Endothelial cell of umbilical vein (primary cell): ENCODE measurements around the gene BAG3. TPM values are rescaled to one million over a fixed set of nuclear protein-coding genes. Genes with fewer than 3 reads are reported as not detected.

Source experiments
- BruUV-seq: library from RNA; stranded (reverse); fragments of 400-500 nt; replicated peaks from 2 replicates; lab custom pipeline; 2021; lab: Mats Ljungman, UMichigan
- CTCF ChIA-PET: fragments of 300-600, 350-600 bp; sonication (Branson Sonifier 250); formaldehyde crosslinking; loops from one replicate; lab custom pipeline; 2021; ENCODE audit warnings: antibody characterized with exemption, inconsistent platforms; lab: Charles Lee
- POLR2A ChIA-PET: fragments of 300-600, 350-600 bp; sonication (Branson Sonifier 250); formaldehyde crosslinking; loops from one replicate; lab custom pipeline; 2021; ENCODE audit warnings: antibody characterized with exemption, inconsistent platforms; lab: Charles Lee
- DNase-seq: peaks from one replicate; pipeline ENCODE4 v3.0.0-alpha.2; 2011; ENCODE audit warnings: low read depth, low spot score
- FAIRE-seq: peaks from 2 replicates; lab custom pipeline; 2011; peaks lifted over from hg19 to GRCh38; lab: Jason Lieb, UNC
- H2AFZ ChIP-seq: 2 replicates; pipeline ENCODE4 v1.6.0; 2012; ENCODE audit warnings: low read depth, low read length, control low read depth, inconsistent platforms
- H3K27ac ChIP-seq: 2 replicates; pipeline ENCODE4 v1.5.1; 2011; ENCODE audit warnings: low read depth, mild to moderate bottlenecking, control low read depth, low read length, moderate library complexity; ENCODE audit not compliant: insufficient read depth
- H3K27me3 ChIP-seq, 2 experiments: 2 replicates each; pipeline versions ENCODE4 v1.6.0 to v1.6.1; 2011; ENCODE audit warnings: low read length in 2 of 2, mixed read lengths in 1 of 2; ENCODE audit not compliant: control insufficient read depth in 2 of 2, insufficient read depth in 2 of 2
- H3K36me3 ChIP-seq, 2 experiments: 2 replicates in 1 of 2; 3 replicates in 1 of 2; pipeline ENCODE4 v1.5.1; 2011; ENCODE audit warnings: low read length in 2 of 2, mild to moderate bottlenecking in 1 of 2, moderate library complexity in 1 of 2; ENCODE audit not compliant: control insufficient read depth in 2 of 2, insufficient read depth in 2 of 2; ENCODE audit errors: extremely low read depth in 1 of 2
- H3K4me1 ChIP-seq: 3 replicates; pipeline ENCODE4 v1.5.1; 2011; ENCODE audit warnings: mild to moderate bottlenecking, low read length; ENCODE audit not compliant: control insufficient read depth, insufficient read depth; ENCODE audit errors: extremely low read depth
- H3K4me2 ChIP-seq: 2 replicates; pipeline ENCODE4 v1.6.1; 2011; ENCODE audit warnings: low read length, control low read depth, mixed read lengths; ENCODE audit not compliant: insufficient read depth
- H3K4me3 ChIP-seq, 3 experiments: fragments of 200-600 bp in 1 of 3; sonication (generic), shearing (Covaris generic) in 1 of 3; replicated peaks in 1 of 3; 2 replicates each; pipeline ENCODE4 v1.5.1; 2011 to 2016; ENCODE audit warnings: control low read depth in 3 of 3, low read length in 3 of 3, mild to moderate bottlenecking in 2 of 3, inconsistent platforms in 1 of 3, low read depth in 1 of 3, moderate library complexity in 1 of 3; ENCODE audit not compliant: insufficient read depth in 1 of 3
- H3K79me2 ChIP-seq: 2 replicates; pipeline ENCODE4 v1.6.0; 2012; ENCODE audit warnings: low read length, inconsistent platforms; ENCODE audit not compliant: control insufficient read depth, insufficient read depth
- H3K9ac ChIP-seq: replicated peaks from 2 replicates; pipeline ENCODE3; 2011; ENCODE audit warnings: low read length, control low read depth; ENCODE audit not compliant: insufficient read depth; ENCODE audit errors: extremely low read depth
- H3K9me1 ChIP-seq: replicated peaks from 3 replicates; pipeline ENCODE4 v1.6.0; 2011; ENCODE audit warnings: mild to moderate bottlenecking, low read length; ENCODE audit not compliant: control insufficient read depth, insufficient read depth; ENCODE audit errors: extremely low read depth
- H3K9me3 ChIP-seq: replicated peaks from 2 replicates; pipeline ENCODE4 v1.5.1; 2012; ENCODE audit warnings: low read length, inconsistent platforms; ENCODE audit not compliant: control insufficient read depth, insufficient read depth
- H4K20me1 ChIP-seq: replicated peaks from 2 replicates; pipeline ENCODE3; 2011; ENCODE audit warnings: mild to moderate bottlenecking, low read length; ENCODE audit not compliant: control insufficient read depth, insufficient read depth; ENCODE audit errors: extremely low read depth
- CTCF ChIP-seq, 2 donors: IDR thresholded peaks; 1 replicate in 1 of 2; 2 replicates in 1 of 2; pipeline ENCODE4 v1.5.1; 2011; ENCODE audit warnings: low read length in 2 of 2, mild to moderate bottlenecking in 2 of 2, moderate library complexity in 2 of 2, control low read depth in 1 of 2, inconsistent platforms in 1 of 2, low read depth in 1 of 2; ENCODE audit not compliant: insufficient read depth in 1 of 2; ENCODE audit errors: extremely low read depth in 1 of 2
- EZH2 ChIP-seq: IDR thresholded peaks from 2 replicates; pipeline ENCODE4 v1.6.1; 2012; ENCODE audit warnings: borderline replicate concordance, low read depth, mild to moderate bottlenecking, moderate library complexity, low read length, inconsistent platforms; ENCODE audit not compliant: severe bottlenecking
- FOS ChIP-seq: IDR thresholded peaks from 2 replicates; pipeline ENCODE4 v1.6.1; 2011; ENCODE audit warnings: mild to moderate bottlenecking, low read length, moderate library complexity, borderline replicate concordance; ENCODE audit not compliant: insufficient read depth
- GATA2 ChIP-seq: IDR thresholded peaks from 2 replicates; pipeline ENCODE4 v1.7.0; 2011; ENCODE audit warnings: low read depth, mild to moderate bottlenecking, moderate library complexity, mixed read lengths, low read length; ENCODE audit not compliant: insufficient read length, insufficient read depth
- JUN ChIP-seq: IDR thresholded peaks from 2 replicates; pipeline ENCODE4 v1.6.1; 2011; ENCODE audit warnings: borderline replicate concordance, low read depth; ENCODE audit not compliant: insufficient read length, insufficient read depth
- MAX ChIP-seq: IDR thresholded peaks from 2 replicates; pipeline ENCODE4 v1.6.1; 2011; ENCODE audit not compliant: insufficient read depth, insufficient read length
- MYC ChIP-seq: IDR thresholded peaks from one replicate; pipeline ENCODE4 v1.6.1; 2011; ENCODE audit warnings: mild to moderate bottlenecking, low read depth, low read length
- POLR2A ChIP-seq: IDR thresholded peaks from 2 replicates; pipeline ENCODE4 v1.6.1; 2012; ENCODE audit warnings: low read depth, mild to moderate bottlenecking, control low read depth, low read length
- POLR2AphosphoS5 ChIP-seq: IDR thresholded peaks from 2 replicates; pipeline ENCODE4 v1.6.1; 2012; ENCODE audit warnings: low read depth, mild to moderate bottlenecking, control low read depth, low read length, moderate library complexity; ENCODE audit not compliant: insufficient read depth
- dilution Hi-C: fragments of 300-500 bp; cut with MboI; formaldehyde crosslinking; loops from one replicate; pipeline ENCODE4 v1.15.0; 2019; ENCODE audit warnings: low sequenced_read_pairs; ENCODE audit not compliant: extremely low pct_ligation_motif_present
- intact Hi-C: fragments of 100-400 bp; cut with micrococcal nuclease; formaldehyde crosslinking; loops from one replicate; pipeline ENCODE4 v1.10.0; 2022
- polyA plus RNA-seq, 4 experiments: library from polyadenylated mRNA; depleted of rRNA in 3 of 4; stranded (reverse) in 3 of 4; unstranded in 1 of 4; fragments of >200 nt; gene quantifications; 2 replicates each; pipeline versions ENCODE4 v1.2.1 to v1.2.3, GENCODE V29; 2011 to 2012; ENCODE audit warnings: missing spikeins in 1 of 4
- total RNA-seq: library from RNA; stranded (reverse); gene quantifications from 2 replicates; pipeline ENCODE4 v1.2.3, GENCODE V29; 2021

BAG3 gene
- total and polyA plus RNA-seq, 2 donors (not counting 3 experiments of a cell fraction or from before 2014, with no cell fraction given) = 25.2 to 66.7 TPM

- no peaks in the 10 kb centered on the region for H3K9me3 ChIP-seq
- POLR2A ChIA-PET = no interaction called here
- no peak overlapping the region for H3K4me3 ChIP-seq
- peaks cover 3% of the 10 kb centered on the region for H4K20me1 ChIP-seq
- dilution Hi-C loops = no loop called here
- no peak overlapping the region for H3K4me2 ChIP-seq
- H3K27me3 ChIP-seq = no peaks in the 10 kb centered on the region
- FAIRE-seq = no peak
- BruUV-seq = no TSS peak
- DNase-seq = no peak
- H3K9me1 ChIP-seq = no peaks in the 10 kb centered on the region
- H3K27ac ChIP-seq = no peak overlapping the region
- no peak overlapping the region for H2AFZ ChIP-seq
- peaks cover 14 to 23% of the 10 kb centered on the region in 2 experiments for H3K36me3 ChIP-seq
- CTCF ChIA-PET = interaction anchor here (1.0 to 2.1 kb wide), 5 partner anchors 10 to 469 kb away, joined by 3 to 15 read pairs (median 6); partner anchors contain the start of gene BAG3
- TF ChIP-seq EZH2 (no peak), MAX (no peak), POLR2A (no peak), CTCF (IDR thresholded peaks at IDR 0.05; ENCODE audit: extremely low read depth in 1 of 2, insufficient read depth in 1 of 2, low read depth in 1 of 2, low read length in 2 of 2) (no peak), GATA2 (no peak), FOS (no peak), MYC (no peak), JUN (no peak), POLR2AphosphoS5 (no peak)
- no peak overlapping the region for H3K9ac ChIP-seq
- intact Hi-C loops = no loop called here
- H3K4me1 ChIP-seq = peaks cover 14% of the 10 kb centered on the region
- peaks cover 87% of the 10 kb centered on the region for H3K79me2 ChIP-seq
Observed at GRCh38 chr10:119668461-119668860, 17.3 kb downstream of the BAG3 start.
